ENCODE measurements around the gene GNB1. TPM values are rescaled to one million over a fixed set of nuclear protein-coding genes. Genes with fewer than 3 reads are reported as not detected.
"Not testable (repeated sequence)": the region's sequence is repeated elsewhere in the genome, so short reads cannot be mapped to it uniquely, and the experiment has no call there.

The GNB1 gene
- polyA plus RNA-seq, 4 donors, result 262 to 314 (median 273) TPM

- no peak for DNase-seq (ENCODE audit: low read depth in 4 of 4, low spot score in 3 of 4)
Measured at GRCh38 chr1:1892079-1892762, 1.3 kb upstream of the GNB1 start.

GRCh38 chr1:1891349-1892078 is 627 bp upstream of the GNB1 start:
- DNase-seq (ENCODE audit: low read depth in 4 of 4, low spot score in 3 of 4), result no peak

- no peak for DNase-seq (ENCODE audit: low read depth in 4 of 4, low spot score in 3 of 4)
Measured at GRCh38 chr1:1889847-1890505, 911 bp downstream of the GNB1 start.

- DNase-seq (ENCODE audit: low read depth in 4 of 4, low spot score in 3 of 4), result no peak
Measured at GRCh38 chr1:1889090-1889750, 1.7 kb downstream of the GNB1 start.

- not testable (repeated sequence) for DNase-seq (ENCODE audit: low read depth in 4 of 4, low spot score in 3 of 4)
Measured at GRCh38 chr1:1883890-1884289, 7.0 kb downstream of the GNB1 start.

GRCh38 chr1:1883092-1883873 is 7.6 kb downstream of the GNB1 start:
- DNase-seq (ENCODE audit: low read depth in 4 of 4, low spot score in 3 of 4), result no peak

GRCh38 chr1:1881727-1882126 is 9.2 kb downstream of the GNB1 start:
- no peak for DNase-seq (ENCODE audit: low read depth in 4 of 4, low spot score in 3 of 4)

- DNase-seq (ENCODE audit: low read depth in 4 of 4, low spot score in 3 of 4), result no peak
Measured at GRCh38 chr1:1880617-1881312, 10.1 kb downstream of the GNB1 start.

GRCh38 chr1:1879942-1880341 is 10.9 kb downstream of the GNB1 start:
- DNase-seq (ENCODE audit: low read depth in 4 of 4, low spot score in 3 of 4), result no peak

GRCh38 chr1:1877865-1878436 is 12.9 kb downstream of the GNB1 start:
- no peak for DNase-seq (ENCODE audit: low read depth in 4 of 4, low spot score in 3 of 4)

GRCh38 chr1:1876335-1876930 is 14.5 kb downstream of the GNB1 start:
- no peak for DNase-seq (ENCODE audit: low read depth in 4 of 4, low spot score in 3 of 4)

GRCh38 chr1:1875932-1876331 is 15.0 kb downstream of the GNB1 start:
- DNase-seq (ENCODE audit: low read depth in 4 of 4, low spot score in 3 of 4), result no peak

GRCh38 chr1:1874901-1875300 is 16.0 kb downstream of the GNB1 start:
- DNase-seq (ENCODE audit: low read depth in 4 of 4, low spot score in 3 of 4), result no peak

- no peak for DNase-seq (ENCODE audit: low read depth in 4 of 4, low spot score in 3 of 4)
Measured at GRCh38 chr1:1873186-1873585, 17.7 kb downstream of the GNB1 start.

- DNase-seq (ENCODE audit: low read depth in 4 of 4, low spot score in 3 of 4), result no peak
Measured at GRCh38 chr1:1872329-1872994, 18.4 kb downstream of the GNB1 start.

- DNase-seq (ENCODE audit: low read depth in 4 of 4, low spot score in 3 of 4), result no peak
Measured at GRCh38 chr1:1869469-1869868, 21.4 kb downstream of the GNB1 start.

- no peak for DNase-seq (ENCODE audit: low read depth in 4 of 4, low spot score in 3 of 4)
Measured at GRCh38 chr1:1867164-1867563, 23.7 kb downstream of the GNB1 start.

- DNase-seq (ENCODE audit: low read depth in 4 of 4, low spot score in 3 of 4), result no peak
Measured at GRCh38 chr1:1862905-1863547, 27.9 kb downstream of the GNB1 start.

Measured in left renal pelvis (tissue), 4 donors.